Mesothelial cell of epicardium (in vitro differentiated cells): ENCODE measurements around the gene FKBP2. TPM values are rescaled to one million over a fixed set of nuclear protein-coding genes. Genes with fewer than 3 reads are reported as not detected.

ENCODE experiments used
- DNase-seq, 2 experiments: peaks; one replicate each; pipeline ENCODE4 v3.0.0; 2021; ENCODE audit warnings: low spot score in 2 of 2; ENCODE audit not compliant: unreplicated experiment in 2 of 2
- H3K27ac Mint-ChIP-seq: 2 replicates; pipeline ENCODE4 v1.8.0; 2021; ENCODE audit warnings: mixed read lengths
- H3K27me3 Mint-ChIP-seq: 2 replicates; pipeline ENCODE4 v1.8.0; 2021; ENCODE audit warnings: low read depth, mixed read lengths
- H3K36me3 Mint-ChIP-seq: 2 replicates; pipeline ENCODE4 v1.8.0; 2021; ENCODE audit warnings: mixed read lengths
- H3K4me1 Mint-ChIP-seq: 2 replicates; pipeline ENCODE4 v1.8.0; 2021; ENCODE audit warnings: mixed read lengths
- H3K4me3 Mint-ChIP-seq: 2 replicates; pipeline ENCODE4 v1.8.0; 2021; ENCODE audit warnings: mild to moderate bottlenecking, moderate library complexity, mixed read lengths
- H3K9me3 Mint-ChIP-seq: 2 replicates; pipeline ENCODE4 v1.8.0; 2021; ENCODE audit warnings: mixed read lengths
- CTCF ChIP-seq: fragments of 200-600 bp; sonication (generic); IDR thresholded peaks from one replicate; pipeline ENCODE4 v1.5.0; 2021; ENCODE audit warnings: antibody characterized with exemption; ENCODE audit not compliant: unreplicated experiment
- total RNA-seq: library from RNA; stranded (reverse); gene quantifications from 3 replicates; pipeline ENCODE4 v1.2.1, GENCODE V29; 2021

The FKBP2 gene
- total RNA-seq, 1 donor from 2014 or later: 36.4 TPM

- no peak for TF ChIP-seq CTCF
- Mint-ChIP-seq H3K4me1 (peaks cover 29% of the 10 kb centered on the region), H3K9me3 (no peaks in the 10 kb centered on the region), H3K4me3 (peak overlapping the region; percentile 83), H3K36me3 (no peaks in the 10 kb centered on the region), H3K27me3 (no peaks in the 10 kb centered on the region), H3K27ac (peak overlapping the region; percentile 86)
- no peak for DNase-seq
Observed at GRCh38 chr11:64229744-64230170, 11.1 kb upstream of the FKBP2 start.

GRCh38 chr11:64230171-64230984 is 10.5 kb upstream of the FKBP2 start, which contains the start of gene DNAJC4:
Gene DNAJC4, plus strand, starts transcription at chr11:64230548. Its CDS starts 307 bp downstream, at chr11:64230855.
- Mint-ChIP-seq H3K4me1 (peaks cover 28% of the 10 kb centered on the region), H3K4me3 (peak within 1 kb of the TSS; percentile 83), H3K36me3 (no peaks in the 10 kb centered on the region), H3K27ac (peak within 1 kb of the TSS; percentile 86), H3K9me3 (no peaks in the 10 kb centered on the region), H3K27me3 (no peaks in the 10 kb centered on the region)
- TF ChIP-seq CTCF: no peak
- peak; percentile 80 to 87 for DNase-seq

- H3K4me1 Mint-ChIP-seq: peaks cover 30% of the 10 kb centered on the region
- no peak for TF ChIP-seq CTCF
- H3K4me3 Mint-ChIP-seq: peak overlapping the region; percentile 83
- no peaks in the 10 kb centered on the region for H3K9me3 Mint-ChIP-seq
- H3K27ac Mint-ChIP-seq: peak overlapping the region; percentile 85
- no peaks in the 10 kb centered on the region for H3K36me3 Mint-ChIP-seq
- H3K27me3 Mint-ChIP-seq: no peaks in the 10 kb centered on the region
- DNase-seq: no peak
Observed at GRCh38 chr11:64230985-64231365, 9.9 kb upstream of the FKBP2 start.

- no peaks in the 10 kb centered on the region for H3K36me3 Mint-ChIP-seq
- H3K27me3 Mint-ChIP-seq: no peaks in the 10 kb centered on the region
- TF ChIP-seq CTCF: no peak
- H3K4me1 Mint-ChIP-seq: peaks cover 30% of the 10 kb centered on the region
- H3K27ac Mint-ChIP-seq: no peak overlapping the region
- H3K4me3 Mint-ChIP-seq: peak overlapping the region; percentile 83
- no peak for DNase-seq
- no peaks in the 10 kb centered on the region for H3K9me3 Mint-ChIP-seq
Observed at GRCh38 chr11:64231546-64231945, 9.3 kb upstream of the FKBP2 start.

- no peak for TF ChIP-seq CTCF
- no peaks in the 10 kb centered on the region for H3K9me3 Mint-ChIP-seq
- no peaks in the 10 kb centered on the region for H3K27me3 Mint-ChIP-seq
- no peaks in the 10 kb centered on the region for H3K36me3 Mint-ChIP-seq
- peak overlapping the region; percentile 83 for H3K4me3 Mint-ChIP-seq
- peak overlapping the region; percentile 47 for H3K27ac Mint-ChIP-seq
- H3K4me1 Mint-ChIP-seq: peaks cover 23% of the 10 kb centered on the region
- DNase-seq: no peak
Observed at GRCh38 chr11:64232182-64232966, 8.5 kb upstream of the FKBP2 start.
